ENCODE measurements around the gene F3. TPM values are rescaled to one million over a fixed set of nuclear protein-coding genes. Genes with fewer than 3 reads are reported as not detected.

Gene F3
- total RNA-seq, 1 donor from 2014 or later: 4.5 TPM

DNA sequence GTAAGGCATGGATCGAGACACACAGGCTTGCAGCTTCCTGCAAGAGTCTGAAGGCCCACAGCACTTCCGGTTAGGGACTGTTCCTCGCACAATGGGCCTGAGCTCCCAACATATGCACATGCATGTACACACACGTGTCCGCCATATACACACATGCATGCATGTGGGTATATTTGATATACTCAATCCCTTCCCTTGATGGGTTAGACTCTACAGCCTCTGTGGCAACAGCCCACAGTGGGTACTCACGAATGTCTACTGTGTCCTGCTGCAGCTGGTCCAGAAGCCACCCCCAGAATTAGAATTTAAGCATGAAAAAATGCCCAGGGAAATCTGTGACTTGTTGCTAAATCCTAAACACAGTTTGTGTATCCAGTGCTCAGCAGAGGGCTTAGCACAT lies 9.9 kb downstream of the F3 start:
- Mint-ChIP-seq H3K27me3 (ENCODE audit: low read depth) (no peaks in the 10 kb centered on the region), H3K4me3 (ENCODE audit: unreplicated experiment) (no peak overlapping the region), H3K36me3 (ENCODE audit: low read depth) (peaks cover 19% of the 10 kb centered on the region), H3K27ac (ENCODE audit: unreplicated experiment) (no peak overlapping the region), H3K9me3 (ENCODE audit: low read depth) (no peaks in the 10 kb centered on the region), H3K4me1 (ENCODE audit: low read depth) (peaks cover 6% of the 10 kb centered on the region)
- DNase-seq (ENCODE audit: low spot score): no peak
- no peak for TF ChIP-seq CTCF (IDR thresholded peaks at IDR 0.05)

DNA sequence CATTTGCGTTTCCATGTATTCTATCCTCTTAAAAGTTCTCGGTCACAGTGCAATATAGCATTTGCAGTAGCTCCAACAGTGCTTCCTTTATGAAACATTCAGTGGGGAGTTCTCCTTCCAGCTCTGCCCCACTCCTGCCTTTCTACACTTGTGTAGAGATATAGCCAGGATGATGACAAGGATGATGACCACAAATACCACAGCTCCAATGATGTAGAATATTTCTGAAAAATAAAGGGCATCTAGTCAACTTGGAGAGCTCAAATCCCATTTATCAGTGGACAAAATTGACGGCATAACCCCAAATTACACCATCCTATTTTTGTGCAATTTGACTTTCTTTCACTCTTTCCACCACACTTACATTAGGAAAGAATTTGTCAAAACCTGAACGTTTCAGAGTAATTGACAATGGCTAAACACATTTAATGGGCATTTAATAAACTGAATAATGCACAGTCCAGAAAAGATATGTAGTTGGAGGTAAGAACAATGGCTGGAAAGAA lies 11.1 kb downstream of the F3 start:
- H3K4me3 Mint-ChIP-seq (ENCODE audit: unreplicated experiment): no peak overlapping the region
- H3K9me3 Mint-ChIP-seq (ENCODE audit: low read depth): no peaks in the 10 kb centered on the region
- no peak for DNase-seq (ENCODE audit: low spot score)
- H3K4me1 Mint-ChIP-seq (ENCODE audit: low read depth): peaks cover 6% of the 10 kb centered on the region
- H3K27ac Mint-ChIP-seq (ENCODE audit: unreplicated experiment): no peak overlapping the region
- H3K36me3 Mint-ChIP-seq (ENCODE audit: low read depth): peaks cover 19% of the 10 kb centered on the region
- no peak for TF ChIP-seq CTCF (IDR thresholded peaks at IDR 0.05)
- no peaks in the 10 kb centered on the region for H3K27me3 Mint-ChIP-seq (ENCODE audit: low read depth)

DNA sequence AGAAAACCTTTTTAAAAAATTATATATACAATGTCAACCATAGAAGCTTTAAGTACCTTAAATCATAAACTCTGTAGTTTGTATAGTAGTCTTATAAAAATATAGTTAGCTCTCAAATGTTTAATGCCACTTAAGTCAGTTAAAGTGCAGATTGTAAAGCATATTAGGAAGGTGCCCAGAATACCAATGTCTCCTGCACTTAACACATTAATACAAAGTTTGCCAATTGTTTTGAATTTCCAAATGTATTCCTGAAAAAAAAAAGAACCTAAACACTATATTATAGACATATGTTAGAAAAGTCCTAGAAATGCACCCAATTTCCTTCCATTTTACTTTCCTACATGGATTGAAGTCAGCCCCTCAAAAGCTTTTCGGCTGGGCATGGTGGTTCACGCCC lies 12.1 kb downstream of the F3 start:
- Mint-ChIP-seq H3K27me3 (ENCODE audit: low read depth) (no peaks in the 10 kb centered on the region), H3K36me3 (ENCODE audit: low read depth) (peaks cover 16% of the 10 kb centered on the region), H3K4me1 (ENCODE audit: low read depth) (peaks cover 6% of the 10 kb centered on the region), H3K4me3 (ENCODE audit: unreplicated experiment) (no peak overlapping the region), H3K9me3 (ENCODE audit: low read depth) (no peaks in the 10 kb centered on the region), H3K27ac (ENCODE audit: unreplicated experiment) (no peak overlapping the region)
- DNase-seq (ENCODE audit: low spot score): no peak
- TF ChIP-seq CTCF (IDR thresholded peaks at IDR 0.05): no peak

DNA sequence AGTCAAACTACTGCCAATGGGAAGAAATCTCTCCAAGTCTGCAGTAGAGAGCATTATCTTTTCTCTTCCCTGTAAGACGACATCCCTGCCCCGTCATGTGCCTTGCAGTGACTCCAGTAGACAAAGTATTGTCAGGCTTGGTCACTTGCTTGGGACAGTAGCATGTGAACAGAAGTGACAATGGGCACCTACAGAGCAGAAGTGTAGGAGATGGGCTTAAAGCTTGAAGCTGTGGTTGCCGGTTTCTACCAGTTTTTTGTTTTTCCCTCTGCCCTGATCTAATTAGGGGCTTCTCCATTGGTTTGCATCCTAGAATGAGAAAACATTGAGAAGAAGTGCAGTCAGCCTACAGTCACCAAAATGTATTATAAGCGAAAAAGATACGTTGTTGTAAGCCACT lies 12.7 kb downstream of the F3 start:
- H3K4me1 Mint-ChIP-seq (ENCODE audit: low read depth): peaks cover 6% of the 10 kb centered on the region
- no peak for DNase-seq (ENCODE audit: low spot score)
- no peak overlapping the region for H3K27ac Mint-ChIP-seq (ENCODE audit: unreplicated experiment)
- TF ChIP-seq CTCF (IDR thresholded peaks at IDR 0.05): no peak
- H3K4me3 Mint-ChIP-seq (ENCODE audit: unreplicated experiment): no peak overlapping the region
- H3K27me3 Mint-ChIP-seq (ENCODE audit: low read depth): no peaks in the 10 kb centered on the region
- H3K36me3 Mint-ChIP-seq (ENCODE audit: low read depth): peaks cover 16% of the 10 kb centered on the region
- H3K9me3 Mint-ChIP-seq (ENCODE audit: low read depth): no peaks in the 10 kb centered on the region

- H3K36me3 Mint-ChIP-seq (ENCODE audit: low read depth): peaks cover 15% of the 10 kb centered on the region
- H3K27me3 Mint-ChIP-seq (ENCODE audit: low read depth): no peaks in the 10 kb centered on the region
- no peak for TF ChIP-seq CTCF (IDR thresholded peaks at IDR 0.05)
- no peak overlapping the region for H3K4me3 Mint-ChIP-seq (ENCODE audit: unreplicated experiment)
- peaks cover 6% of the 10 kb centered on the region for H3K4me1 Mint-ChIP-seq (ENCODE audit: low read depth)
- DNase-seq (ENCODE audit: low spot score): no peak
- no peak overlapping the region for H3K27ac Mint-ChIP-seq (ENCODE audit: unreplicated experiment)
- H3K9me3 Mint-ChIP-seq (ENCODE audit: low read depth): no peaks in the 10 kb centered on the region
These were observed 13.3 kb downstream of the F3 start for GRCh38 chr1:94528299-94528698.
